NCI-H2171 (cell line): ENCODE measurements around the gene NCOA3.

Experiments used
- DNase-seq: peaks from one replicate; lab custom pipeline; 2025; lab: John Stamatoyannopoulos, UW

Gene NCOA3

GRCh38 chr20:47680804-47681529 lies 179.3 kb downstream of the NCOA3 start:
- no peak for DNase-seq

DNA sequence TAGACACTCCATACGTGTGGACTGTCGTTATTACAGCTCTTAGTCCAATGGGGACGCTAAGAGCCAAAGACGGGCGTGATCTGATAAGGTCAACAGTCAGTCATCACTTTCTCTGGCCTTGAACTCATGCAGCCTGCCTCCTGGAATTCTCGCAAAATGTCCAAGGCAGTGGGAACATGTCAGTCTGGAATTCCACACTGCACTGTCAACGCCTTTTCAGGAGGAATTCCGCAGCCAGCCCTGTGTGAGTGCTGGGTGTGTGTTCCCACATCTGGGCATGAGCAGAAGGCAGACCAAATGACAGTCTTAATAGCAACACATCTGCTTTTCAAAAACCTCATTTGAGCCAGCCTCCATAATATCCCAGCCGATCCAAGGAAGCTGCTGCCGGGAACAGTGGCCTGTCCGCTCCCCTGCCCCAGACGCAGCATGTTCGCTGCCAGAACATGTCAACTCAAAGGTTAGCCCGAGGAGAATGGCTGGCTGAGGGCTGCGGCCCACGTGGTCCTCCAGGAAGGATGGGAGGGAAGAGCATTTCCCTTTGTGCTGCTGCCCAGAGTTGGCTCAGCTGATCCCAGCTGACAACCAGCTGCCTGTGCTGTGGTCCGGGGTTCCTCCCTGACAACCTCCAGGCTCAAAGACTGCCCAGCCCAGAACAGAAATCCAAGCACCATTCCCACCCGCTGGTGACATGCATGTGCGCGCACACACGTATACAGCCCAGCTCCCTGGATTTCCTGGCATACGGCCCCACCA lies 180.5 kb downstream of the NCOA3 start:
- no peak for DNase-seq

DNA sequence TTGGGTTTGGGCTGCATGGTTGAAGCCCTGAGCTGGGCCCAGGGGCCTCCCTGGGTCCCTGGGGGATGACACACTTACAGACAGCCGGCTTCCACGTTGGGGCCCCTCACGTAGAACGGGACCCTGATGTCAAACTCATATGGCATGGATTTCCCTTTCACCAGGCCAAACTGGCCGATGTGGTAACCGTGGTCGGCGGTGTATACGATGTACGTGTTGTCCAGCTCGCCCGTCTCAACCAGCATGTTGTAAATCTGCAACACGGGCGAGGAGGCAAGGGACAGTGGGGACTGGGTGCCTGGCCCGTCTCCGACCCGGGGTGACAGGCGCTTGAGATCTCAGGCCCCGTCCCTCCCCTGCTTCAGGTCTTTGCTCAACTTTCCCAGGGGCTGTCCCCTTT lies 181.2 kb downstream of the NCOA3 start:
- no peak for DNase-seq

DNA sequence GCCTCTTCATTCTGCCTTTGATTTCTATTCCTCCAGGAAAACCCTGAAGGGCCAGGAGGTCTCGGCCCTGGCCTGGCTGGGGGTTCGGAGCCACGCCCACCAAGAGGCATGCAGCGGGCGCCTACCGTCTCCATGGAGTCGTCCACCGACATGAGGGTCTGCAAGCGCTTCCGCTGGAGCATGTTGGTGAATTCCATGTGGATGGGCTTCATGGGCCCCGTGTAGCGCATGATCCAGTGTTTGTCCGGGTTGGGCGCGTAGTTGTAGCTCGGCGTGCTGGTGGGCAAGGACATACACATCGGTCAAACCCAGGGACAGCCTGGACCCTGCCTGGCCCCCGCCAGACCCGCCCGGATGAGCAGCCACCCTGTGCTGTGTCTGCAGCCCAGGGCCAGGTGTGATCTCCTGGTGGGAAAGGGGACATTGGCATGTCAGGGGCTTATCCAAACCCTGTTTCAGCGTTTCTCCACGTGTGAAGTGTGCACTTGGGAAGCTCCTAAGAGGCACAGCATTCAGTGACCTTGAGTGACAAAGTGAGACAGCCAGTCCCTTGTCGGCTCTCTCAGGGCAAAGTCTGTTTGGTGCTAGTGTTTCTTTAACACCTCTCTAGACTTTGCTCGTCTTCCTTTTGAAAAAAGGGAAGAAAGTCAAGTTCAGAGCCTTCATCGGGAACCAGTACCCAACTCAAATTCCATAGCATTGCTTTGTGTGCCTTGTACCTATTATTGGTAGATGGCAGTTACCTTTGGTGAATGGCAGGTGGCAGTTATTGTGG lies 182.8 kb downstream of the NCOA3 start:
- DNase-seq: no peak

GRCh38 chr20:47686545-47686944 lies 184.9 kb downstream of the NCOA3 start:
- no peak for DNase-seq

DNA sequence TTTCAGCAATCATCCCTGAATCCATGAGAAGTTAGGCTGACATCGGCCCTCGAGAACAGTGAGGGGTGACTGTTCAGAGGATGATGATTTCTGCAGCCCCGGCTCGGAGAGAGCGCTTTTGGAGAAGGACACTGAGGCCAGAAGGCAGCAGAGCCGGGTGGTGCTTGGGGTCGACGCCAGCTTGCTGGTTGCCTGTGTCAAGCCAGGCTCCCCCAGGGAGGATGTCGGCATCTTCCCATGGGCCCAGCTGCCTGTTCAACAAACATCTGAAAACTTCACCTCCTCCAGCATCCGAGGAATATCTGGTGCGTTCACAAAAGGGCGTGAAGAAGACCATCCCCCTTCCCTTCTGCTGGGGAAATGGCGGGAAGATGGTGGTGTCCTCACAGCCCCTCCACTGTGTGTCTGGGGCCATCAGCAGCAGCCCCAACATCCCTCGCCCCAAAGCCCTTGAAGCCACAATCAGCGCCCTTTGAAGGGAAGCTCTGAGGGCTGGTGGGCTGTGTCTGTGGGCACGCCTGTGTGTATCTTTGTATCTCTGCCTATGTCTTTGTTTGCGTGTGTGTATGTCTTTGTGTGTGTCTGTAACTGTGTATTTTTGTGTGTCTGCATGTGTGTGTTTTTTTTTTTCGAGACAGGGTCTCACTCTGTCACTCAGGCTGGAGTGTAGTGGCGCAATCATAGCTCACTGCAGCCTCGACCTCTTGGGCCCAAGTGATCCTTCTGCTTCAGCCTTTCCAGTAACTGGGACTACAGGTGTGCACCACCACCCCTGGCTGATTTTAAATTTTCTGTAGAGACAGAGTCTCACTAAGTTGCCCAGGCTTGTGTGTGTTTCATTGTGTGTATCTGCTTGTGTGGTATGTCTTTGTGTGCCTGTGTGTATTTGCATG lies 185.7 kb downstream of the NCOA3 start:
- no peak for DNase-seq

- DNase-seq: no peak
Measured at GRCh38 chr20:47688385-47689381, 187.0 kb downstream of the NCOA3 start.

GRCh38 chr20:47689731-47690130 lies 188.0 kb downstream of the NCOA3 start:
- no peak for DNase-seq

DNA sequence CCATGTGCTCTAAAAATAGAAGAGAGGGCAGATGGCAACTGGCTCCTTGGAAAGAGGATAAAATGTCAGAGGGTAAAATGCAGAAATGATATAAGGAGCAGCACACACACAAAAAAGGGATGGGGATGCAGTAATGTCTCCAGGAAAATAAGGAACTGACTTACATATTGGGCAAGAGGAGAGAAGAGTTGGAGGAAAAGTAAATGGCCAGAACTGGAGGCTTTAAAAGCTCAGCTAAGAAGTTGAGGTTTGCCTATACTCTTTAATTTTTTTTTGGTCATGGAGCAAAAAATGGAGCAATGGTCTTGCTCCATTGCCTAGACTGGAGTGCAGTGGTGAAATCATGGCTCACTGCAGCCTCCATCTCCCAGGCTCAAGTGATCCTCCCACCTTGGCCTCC lies 189.9 kb downstream of the NCOA3 start:
- DNase-seq: peak; percentile 61

- no peak for DNase-seq
Measured at GRCh38 chr20:47694021-47694818, 192.5 kb downstream of the NCOA3 start.

DNA sequence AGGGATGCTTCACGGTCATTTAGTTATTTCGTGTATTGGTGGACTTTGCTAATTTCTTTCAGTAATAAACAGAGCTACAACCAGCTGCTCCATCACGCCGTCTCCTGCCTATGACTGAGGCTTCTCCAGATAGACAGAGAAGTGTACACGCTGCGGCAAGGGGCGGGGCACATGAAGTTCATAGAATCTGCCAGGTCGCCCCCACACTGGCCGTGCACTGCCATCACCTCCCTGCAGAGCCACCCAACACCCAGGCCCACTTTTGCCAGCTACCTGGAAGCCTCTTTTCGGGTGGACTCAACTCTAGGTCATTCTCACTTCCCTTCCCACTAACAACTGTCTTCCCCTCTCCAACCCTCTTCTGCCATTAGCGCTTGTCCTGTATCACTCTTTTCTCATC lies 195.2 kb downstream of the NCOA3 start:
- DNase-seq: no peak

DNA sequence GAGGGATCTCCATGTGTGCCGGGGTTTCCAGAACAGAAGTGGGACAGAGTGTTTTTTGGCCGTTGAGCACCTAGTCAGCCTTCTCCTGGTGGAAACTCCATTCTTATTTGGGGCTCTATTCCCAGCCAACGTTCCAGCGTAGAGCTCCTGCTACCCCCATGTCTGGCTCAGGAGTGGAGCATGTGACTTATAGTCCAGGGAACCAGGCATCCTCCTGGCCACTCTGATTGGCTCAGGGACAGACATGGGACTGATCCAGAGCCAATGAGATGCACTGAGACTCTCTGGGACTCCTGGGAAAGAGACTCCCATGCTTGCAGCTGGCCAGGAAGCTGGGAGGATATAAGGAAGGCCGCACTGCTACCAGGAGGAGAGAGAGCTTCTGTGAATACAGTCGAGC lies 196.5 kb downstream of the NCOA3 start:
- no peak for DNase-seq

DNA sequence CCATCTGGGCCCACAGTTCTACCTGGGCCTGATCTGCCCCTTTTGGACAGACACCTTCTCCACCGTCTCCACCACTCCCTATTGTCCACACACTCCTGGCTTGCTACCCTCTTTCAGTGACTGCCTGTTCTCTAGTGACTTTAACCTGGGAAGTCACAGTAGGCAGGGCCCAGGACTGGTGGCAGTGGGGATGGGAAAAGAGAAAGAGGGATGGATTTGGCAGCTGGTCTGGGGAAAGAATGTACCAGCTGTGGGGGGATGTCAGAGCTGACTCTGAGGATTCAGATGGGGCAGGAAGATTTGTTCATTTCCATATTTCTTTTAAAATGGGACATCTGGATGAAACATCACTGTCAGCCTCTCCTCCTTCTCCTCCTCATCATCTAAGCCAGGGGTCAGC lies 198.1 kb downstream of the NCOA3 start:
- DNase-seq: no peak

- DNase-seq: no peak
Measured at GRCh38 chr20:47700327-47700726, 198.6 kb downstream of the NCOA3 start.

DNA sequence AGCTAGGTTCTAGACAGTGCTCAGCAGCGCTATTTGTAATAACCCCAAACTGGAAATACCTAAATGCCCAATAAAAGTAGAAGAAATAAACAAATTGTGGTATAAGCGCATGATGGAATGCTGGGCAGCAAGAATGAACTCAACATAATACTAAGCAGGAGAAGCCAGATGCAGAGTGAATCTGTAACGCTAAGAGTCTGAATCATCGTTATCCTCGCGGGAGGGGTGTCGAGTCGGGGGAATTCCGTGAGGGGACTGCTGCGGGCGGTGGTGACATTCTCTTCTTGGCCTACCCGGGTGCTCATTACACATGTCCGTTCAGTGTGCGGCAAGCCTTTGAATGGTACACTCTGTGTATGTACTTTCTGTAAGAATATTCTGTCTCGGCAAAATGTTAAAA lies 199.9 kb downstream of the NCOA3 start:
- DNase-seq: no peak

DNA sequence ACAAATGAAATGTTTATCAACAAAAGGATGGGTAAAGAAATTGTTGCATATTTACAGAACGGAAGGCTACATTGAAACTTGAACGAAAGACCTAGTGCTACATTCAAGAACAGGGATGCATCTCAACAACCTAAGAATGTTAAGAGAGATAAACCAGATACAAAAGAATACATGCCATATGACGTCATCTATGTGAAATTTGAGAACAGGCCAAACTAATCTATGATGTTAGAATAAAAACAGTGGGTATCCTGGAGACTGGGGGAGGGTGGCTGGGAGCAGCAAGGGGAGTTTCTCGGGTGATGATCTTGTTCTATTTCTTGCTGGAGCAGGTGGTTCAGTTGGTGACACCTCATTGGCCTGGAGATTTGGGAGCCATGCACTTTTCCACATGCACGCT lies 202.1 kb downstream of the NCOA3 start:
- DNase-seq: no peak

GRCh38 chr20:47704746-47705496 lies 203.2 kb downstream of the NCOA3 start:
- DNase-seq: no peak

GRCh38 chr20:47705497-47705856 lies 203.8 kb downstream of the NCOA3 start:
- no peak for DNase-seq

GRCh38 chr20:47706345-47706744 lies 204.7 kb downstream of the NCOA3 start:
- no peak for DNase-seq
